Smooth muscle cell of the brain vasculature (primary cell): ENCODE measurements around the gene LNX1.

ENCODE experiments used
- DNase-seq: peaks from one replicate; pipeline ENCODE4 v3.0.0-alpha.2; 2012; ENCODE audit warnings: low read depth, low spot score

Gene LNX1

DNA sequence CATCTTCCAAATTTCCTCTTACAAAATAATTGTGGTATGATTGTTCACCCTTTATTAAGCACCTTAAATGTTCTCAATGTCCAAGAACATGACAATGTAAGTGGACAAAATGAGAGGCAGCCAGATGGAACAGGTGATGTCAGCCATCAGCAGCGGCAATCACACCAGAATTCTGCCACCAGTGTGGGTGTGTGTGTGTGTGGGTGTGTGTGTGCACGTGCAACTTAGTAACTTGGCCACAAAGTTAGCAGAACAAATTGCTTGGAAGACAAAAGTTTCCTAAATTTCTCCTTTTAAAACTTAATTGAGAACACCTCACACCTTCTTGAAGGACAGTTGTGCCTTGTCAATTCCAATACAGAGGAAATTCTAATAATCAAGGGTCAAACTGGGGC, 18.7 kb downstream of the LNX1 start:
- DNase-seq, result no peak

GRCh38 chr4:53571936-53572599, 19.2 kb downstream of the LNX1 start:
- DNase-seq, result no peak

- no peak for DNase-seq
Measured at GRCh38 chr4:53563824-53564223, 27.5 kb downstream of the LNX1 start.

GRCh38 chr4:53562409-53562808, 28.9 kb downstream of the LNX1 start:
- DNase-seq, result no peak

DNA sequence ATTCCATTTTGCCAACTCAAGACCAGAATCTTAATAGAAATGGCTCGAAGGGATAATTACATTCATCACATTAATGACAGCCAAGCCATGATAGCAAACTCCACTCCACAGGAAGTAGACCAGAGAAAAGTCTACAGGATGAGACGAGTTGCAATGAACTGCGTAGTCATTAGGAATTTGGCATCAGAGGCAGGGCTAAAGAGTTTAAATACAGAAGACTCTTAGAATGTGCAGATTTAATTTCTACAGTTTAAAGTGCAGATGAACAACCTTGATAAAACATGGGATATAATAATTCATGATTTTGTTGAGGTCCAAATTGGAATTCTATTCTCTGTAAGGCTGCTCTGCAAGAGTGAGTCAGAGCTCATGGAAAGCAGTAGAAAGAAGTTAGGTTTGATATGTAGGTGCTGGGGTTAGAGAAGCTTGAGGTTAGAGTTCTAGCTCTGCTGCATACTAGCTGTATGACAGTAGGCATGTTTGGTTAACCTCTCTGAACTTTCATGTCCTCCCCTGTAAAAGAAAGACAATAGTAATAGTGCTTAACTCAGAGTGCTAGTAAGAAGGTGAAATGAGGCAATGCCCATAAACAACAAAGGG, 32.2 kb downstream of the LNX1 start:
- no peak for DNase-seq

GRCh38 chr4:53558065-53558801, 33.1 kb downstream of the LNX1 start:
- no peak for DNase-seq

GRCh38 chr4:53557669-53558064, 33.6 kb downstream of the LNX1 start:
- DNase-seq, result no peak

GRCh38 chr4:53556651-53557050, 34.6 kb downstream of the LNX1 start:
- no peak for DNase-seq

DNA sequence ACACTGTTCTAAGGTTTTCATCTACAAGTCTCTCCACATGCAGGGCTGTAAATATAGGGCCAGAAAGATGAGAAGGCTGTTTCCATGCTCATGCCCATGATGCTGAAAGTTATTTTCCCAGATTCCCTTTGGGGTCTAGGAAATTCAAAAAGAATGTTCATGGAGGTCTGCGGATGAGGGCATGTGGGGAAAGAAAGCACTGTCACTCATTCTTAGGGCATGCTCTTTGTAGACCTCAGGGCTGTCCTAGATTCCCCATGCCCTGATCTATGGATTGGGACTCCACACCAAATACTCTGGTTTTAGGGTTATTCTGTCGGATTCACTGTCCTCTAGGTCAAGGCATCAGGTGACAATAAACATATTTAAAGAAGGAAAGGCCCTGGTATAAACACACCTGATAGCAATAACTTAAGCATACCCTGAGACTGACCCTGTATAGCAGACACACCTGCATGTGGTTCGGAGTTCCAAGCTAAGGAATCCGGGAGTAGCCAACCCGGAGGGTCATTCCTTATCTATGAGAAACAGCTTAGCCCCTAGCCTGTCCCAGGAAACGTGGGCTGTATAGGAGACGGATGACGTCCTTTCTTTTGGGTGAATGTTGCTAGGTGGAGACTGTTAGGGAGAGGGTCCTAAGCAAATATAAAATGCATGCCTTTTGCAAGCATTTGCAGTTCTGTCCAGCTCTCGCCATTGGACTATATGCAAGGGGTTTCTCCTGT, 37.6 kb downstream of the LNX1 start:
- DNase-seq, result no peak

DNA sequence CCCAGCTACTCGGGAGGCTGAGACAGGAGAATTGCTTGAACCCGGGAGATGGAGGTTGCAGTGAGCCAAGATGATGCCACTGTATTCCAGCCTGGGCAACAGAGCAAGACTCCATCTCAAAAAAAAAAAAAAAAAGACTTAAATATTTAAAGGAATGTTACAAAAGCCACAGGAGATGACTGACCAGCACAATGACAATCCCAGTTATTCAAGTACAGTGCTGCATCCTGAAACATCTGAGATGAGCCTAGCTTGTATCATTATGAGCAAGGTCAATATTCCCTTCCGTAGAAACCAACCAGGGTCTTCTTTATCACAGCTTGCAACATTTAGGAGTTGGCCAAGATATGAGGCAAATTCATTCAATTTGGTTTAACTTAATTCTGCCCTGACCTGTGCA, 38.6 kb downstream of the LNX1 start:
- DNase-seq, result no peak

DNA sequence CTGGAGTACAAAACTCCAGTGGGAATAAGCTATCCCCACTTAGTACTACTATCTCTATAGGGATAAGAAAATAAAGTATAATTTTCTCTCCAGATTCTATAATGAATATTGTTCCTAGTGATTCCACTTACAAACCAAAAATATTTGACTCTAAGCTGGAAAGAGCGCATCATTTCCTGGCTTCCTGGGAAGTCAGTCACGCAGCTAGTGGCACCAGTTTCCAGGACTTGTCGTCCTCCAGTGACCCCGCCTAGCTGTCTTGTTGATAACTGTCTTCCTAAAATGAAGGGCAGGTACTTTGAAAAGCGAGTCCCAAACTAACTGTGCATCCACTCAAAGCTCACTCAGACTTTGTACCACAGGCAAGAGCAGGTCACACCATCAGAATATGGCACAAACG, 39.3 kb downstream of the LNX1 start:
- no peak for DNase-seq

GRCh38 chr4:53551281-53551864, 39.9 kb downstream of the LNX1 start:
- no peak for DNase-seq

GRCh38 chr4:53548662-53549061, 42.6 kb downstream of the LNX1 start:
- DNase-seq, result no peak

GRCh38 chr4:53547983-53548382, 43.3 kb downstream of the LNX1 start:
- DNase-seq, result no peak

DNA sequence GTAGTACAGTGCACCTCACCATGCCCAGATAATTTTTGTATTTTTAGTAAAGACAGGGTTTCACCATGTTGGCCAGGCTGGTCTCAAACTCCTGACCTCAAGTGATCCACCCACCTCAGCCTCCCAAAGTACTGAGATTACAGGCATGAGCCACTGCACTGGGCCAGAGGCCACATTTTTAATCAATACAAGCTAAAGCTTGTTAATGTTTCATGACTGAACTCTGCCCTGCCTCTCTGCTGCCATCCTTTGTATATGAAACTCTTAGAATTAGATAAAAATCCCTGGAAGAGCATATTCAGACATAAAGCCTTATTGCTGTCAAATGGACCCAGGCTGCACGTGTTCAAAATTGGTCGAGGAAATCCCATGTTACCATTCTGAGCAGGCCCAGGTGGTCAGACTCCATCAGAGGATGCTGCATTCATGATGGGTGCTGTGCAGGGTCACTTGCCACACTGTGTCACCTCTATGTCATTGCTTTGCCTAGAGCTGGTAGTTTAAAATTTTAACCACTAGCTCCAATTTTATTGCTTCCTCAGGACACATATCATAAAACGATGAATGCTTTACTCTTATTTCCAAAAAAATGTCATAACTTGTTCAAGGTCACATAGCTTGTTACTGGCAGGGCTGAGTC, 45.2 kb downstream of the LNX1 start:
- DNase-seq, result no peak

DNA sequence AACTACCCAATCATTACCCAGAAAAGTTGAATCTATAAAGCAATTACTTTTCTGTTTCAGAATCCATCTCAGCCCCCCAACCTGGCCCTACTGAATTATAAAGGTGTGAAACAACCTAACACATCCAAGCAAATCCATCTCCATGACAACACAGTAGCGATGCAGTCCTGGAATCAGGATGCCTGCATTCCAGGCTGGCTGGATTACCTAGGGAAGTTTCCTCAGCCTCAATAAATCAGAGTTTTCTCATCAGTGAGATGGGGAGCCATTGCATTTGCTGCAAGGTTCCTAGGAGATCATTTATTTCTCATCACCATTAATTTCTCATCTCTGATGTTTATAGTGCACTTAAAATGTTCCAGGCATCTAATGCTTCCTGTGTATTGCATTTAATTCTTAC, 46.0 kb downstream of the LNX1 start:
- DNase-seq, result no peak

GRCh38 chr4:53543561-53543960, 47.7 kb downstream of the LNX1 start:
- DNase-seq, result no peak

- peak; percentile 47 for DNase-seq
Measured at GRCh38 chr4:53541577-53542206, 49.6 kb downstream of the LNX1 start.

- DNase-seq, result no peak
Measured at GRCh38 chr4:53538756-53539155, 52.5 kb downstream of the LNX1 start.

GRCh38 chr4:53537606-53538005, 53.7 kb downstream of the LNX1 start:
- no peak for DNase-seq

GRCh38 chr4:53536328-53536727, 55.0 kb downstream of the LNX1 start:
- no peak for DNase-seq
